ENCODE measurements around the gene APBA2.
"Not testable (repeated sequence)": the region's sequence is repeated elsewhere in the genome, so short reads cannot be mapped to it uniquely, and the experiment has no call there.

APBA2 gene

DNA sequence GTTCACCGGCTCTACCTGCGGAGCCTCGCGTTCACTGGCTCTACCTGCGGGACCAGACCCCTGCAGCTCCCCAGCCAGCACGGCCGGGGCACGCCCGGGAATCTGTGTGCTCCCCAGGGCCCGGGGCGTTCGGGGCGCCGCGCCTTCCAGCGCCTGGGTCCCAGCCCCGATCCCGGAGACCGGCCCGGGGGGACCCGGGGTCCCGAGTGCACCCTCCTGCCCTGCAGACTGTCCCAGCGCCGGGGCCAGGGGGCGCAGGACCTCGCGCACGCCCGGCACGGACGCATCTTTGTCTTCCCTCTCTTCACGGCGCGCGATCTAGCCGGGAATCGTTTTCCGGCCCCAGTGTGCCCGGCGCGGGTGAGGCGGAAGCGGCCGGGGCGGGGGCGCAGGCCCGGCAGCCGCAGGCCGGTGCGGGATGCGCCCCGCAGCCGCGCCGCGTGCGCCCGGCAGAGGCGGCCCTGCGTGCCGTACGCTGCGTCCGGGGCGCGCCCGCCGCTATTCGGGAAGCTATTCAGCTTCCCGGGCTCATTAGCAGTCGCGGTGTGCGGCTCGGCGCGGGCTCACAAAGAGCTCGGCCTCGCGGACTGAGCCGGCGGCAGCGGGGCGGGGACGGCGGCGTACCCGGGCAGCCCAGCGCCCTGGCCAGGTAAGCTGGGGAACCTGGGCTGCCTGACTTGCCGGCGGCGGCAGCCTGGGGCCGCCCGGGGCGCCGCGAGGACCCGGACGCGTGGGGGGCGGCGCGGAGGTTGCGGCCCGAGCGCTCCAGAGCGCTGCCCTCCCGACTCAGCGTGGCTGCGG, at the start of gene APBA2:
APBA2 (plus strand) TSS at position 345 of the 801 bp plus-strand sequence. CDS start 167,911 bp downstream, outside the sequence.
- DNase-seq (ENCODE audit: low read depth), result peak; percentile 55
- peak within 1 kb of the TSS; percentile 58 for H3K4me3 ChIP-seq (replicated peaks; ENCODE audit: low read depth, low read length)
- TF ChIP-seq, protein P1, sequence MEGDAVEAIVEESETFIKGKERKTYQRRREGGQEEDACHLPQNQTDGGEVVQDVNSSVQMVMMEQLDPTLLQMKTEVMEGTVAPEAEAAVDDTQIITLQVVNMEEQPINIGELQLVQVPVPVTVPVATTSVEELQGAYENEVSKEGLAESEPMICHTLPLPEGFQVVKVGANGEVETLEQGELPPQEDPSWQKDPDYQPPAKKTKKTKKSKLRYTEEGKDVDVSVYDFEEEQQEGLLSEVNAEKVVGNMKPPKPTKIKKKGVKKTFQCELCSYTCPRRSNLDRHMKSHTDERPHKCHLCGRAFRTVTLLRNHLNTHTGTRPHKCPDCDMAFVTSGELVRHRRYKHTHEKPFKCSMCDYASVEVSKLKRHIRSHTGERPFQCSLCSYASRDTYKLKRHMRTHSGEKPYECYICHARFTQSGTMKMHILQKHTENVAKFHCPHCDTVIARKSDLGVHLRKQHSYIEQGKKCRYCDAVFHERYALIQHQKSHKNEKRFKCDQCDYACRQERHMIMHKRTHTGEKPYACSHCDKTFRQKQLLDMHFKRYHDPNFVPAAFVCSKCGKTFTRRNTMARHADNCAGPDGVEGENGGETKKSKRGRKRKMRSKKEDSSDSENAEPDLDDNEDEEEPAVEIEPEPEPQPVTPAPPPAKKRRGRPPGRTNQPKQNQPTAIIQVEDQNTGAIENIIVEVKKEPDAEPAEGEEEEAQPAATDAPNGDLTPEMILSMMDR (IDR thresholded peaks at IDR 0.05; ENCODE audit: low read length, missing control alignments), result no peak

DNA sequence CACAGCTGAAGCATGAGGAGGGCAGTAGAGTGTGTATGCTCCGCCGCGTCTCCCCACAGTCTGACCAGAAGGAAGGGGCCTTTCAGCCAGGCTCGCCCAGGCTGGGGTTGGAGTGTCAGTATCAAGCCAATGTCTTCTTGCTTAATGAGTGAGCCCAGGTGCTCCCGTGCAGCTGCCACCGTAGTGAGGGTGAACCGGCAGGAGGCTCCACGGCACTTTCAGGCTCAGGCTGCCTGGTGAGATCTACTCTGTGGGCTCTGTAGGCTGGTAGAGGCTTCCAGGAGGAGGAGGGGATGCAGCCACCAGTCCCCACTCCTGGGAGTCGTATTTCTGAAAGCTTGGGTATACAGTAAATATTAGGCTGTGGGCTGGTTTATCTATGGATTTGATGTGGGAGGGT, 45.5 kb upstream of the APBA2 start:
- DNase-seq (ENCODE audit: low read depth), result not testable (repeated sequence)

DNA sequence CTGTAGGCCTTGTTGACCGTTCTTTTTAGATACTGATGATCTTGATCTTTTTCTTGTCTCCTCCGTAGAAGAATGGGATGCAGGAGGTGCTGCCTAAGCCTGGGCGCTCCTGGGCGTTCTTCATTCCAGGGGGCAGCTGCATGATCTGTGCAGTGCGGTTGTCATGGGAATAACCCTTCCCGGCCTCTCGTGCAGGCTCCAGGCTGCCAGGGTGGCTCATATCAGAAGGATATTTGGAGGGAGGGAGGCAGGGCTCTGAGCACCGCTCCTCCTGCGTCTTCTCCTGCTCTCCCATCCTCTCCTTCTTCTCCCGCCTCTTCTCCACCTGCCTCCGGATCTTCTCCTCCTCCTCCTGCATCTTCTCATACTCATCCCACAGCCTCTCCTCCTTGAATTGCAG, 43.6 kb upstream of the APBA2 start:
- not testable (repeated sequence) for DNase-seq (ENCODE audit: low read depth); H3K4me3 ChIP-seq (replicated peaks; ENCODE audit: low read depth, low read length)

More for the DNA sequence above, 45.5 kb upstream of the APBA2 start:
- H3K4me3 ChIP-seq (replicated peaks; ENCODE audit: low read depth, low read length), result not testable (repeated sequence)

DNA sequence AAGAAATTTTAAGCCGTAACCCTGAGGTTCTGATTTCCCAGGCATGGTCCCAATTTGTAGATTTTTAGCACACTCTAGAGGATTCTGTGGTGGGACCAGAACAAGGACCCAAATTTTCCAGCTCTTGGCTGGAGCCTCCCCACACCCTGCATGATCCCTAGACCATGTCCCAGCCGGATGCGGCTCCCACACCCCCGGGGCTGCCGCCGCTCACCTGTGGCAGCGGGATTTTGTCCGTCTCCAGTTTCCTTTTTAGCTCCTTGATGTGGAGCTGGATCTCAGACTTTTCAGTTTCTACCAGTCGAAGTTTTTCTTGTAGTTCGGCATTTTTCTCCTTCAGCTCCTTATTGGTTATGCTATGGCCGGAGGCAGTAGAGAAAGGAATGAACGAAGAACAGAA, 42.3 kb upstream of the APBA2 start:
- H3K4me3 ChIP-seq (replicated peaks; ENCODE audit: low read depth, low read length); DNase-seq (ENCODE audit: low read depth): not testable (repeated sequence)

DNA sequence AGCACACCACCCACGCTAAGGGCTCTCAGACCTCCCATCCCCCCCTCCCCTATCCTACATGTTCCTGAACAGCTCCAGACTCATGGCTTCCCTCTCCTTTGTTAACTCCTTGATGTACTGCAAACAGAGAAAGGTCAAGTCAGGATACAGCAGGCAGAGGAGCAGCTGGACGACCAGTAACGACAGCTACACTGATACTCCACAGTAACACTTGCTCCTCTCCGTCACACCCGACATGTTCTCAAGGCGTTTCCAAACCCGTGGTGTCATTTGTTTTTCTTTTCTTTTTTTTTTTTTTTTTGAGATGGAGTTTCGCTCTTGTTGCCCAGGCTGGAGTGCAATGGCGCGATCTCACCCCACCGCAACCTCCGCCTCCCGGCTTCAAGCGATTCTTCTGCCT, 41.6 kb upstream of the APBA2 start:
- DNase-seq (ENCODE audit: low read depth); H3K4me3 ChIP-seq (replicated peaks; ENCODE audit: low read depth, low read length): not testable (repeated sequence)

DNA sequence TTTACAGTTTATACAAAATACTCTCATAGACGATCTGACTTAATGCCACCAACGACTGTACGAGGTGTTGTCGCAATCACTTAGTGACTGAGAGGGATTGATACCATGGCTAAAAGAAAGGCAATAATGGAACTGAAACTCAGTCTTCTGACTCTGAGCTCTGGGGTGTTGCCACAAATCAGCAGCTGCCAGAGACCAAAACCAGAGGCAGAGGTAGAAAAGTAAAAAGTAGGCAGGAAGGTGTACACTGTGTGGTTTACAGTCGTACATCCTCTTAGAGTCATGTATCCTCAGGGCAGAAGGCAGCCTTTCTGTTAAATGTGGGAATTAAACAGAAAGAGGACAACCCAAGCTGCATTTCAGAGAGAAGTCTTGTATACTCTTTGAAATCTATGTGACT, 38.5 kb upstream of the APBA2 start:
- not testable (repeated sequence) for H3K4me3 ChIP-seq (replicated peaks; ENCODE audit: low read depth, low read length); DNase-seq (ENCODE audit: low read depth)

DNA sequence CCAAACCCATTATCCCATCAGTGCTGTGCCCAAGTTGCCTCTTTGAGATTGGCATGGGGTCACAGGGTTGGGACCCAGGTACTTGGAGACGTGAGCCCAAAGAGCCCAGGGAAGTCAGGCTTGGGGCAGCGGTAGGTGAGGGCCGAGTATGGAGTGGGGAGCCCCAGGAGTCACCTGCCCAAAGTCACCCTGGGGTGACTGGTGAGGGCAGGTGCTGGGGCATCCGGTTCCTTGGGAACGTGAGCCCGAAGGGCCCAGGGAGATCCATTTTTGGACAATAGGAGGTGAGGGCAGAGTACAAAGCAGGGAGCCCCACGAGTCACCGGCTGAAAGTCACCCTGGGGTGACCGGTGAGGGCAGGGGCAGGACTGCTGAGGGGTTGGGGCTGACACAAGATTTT, 37.8 kb upstream of the APBA2 start:
- not testable (repeated sequence) for H3K4me3 ChIP-seq (replicated peaks; ENCODE audit: low read depth, low read length); DNase-seq (ENCODE audit: low read depth)

DNA sequence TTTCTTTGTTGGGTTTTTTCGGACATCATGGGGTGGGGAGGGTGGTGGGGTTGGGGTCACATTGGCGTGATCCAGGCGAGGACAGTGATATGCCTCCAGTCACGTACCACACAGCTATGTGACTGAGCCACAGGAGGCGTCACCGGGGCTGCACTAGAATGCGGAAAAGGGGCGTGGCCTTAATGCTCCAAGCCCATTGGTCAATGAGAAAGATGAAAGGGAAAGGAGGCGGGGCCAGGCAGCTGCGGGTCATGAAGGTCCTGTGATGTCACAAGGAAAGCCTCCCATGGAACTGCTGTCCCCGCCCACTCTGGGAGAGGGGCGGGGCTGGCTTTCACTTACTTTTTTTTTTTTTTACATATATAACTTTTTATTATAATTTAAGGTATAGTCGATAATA, 37.3 kb upstream of the APBA2 start, which contains the start of gene GOLGA6L7:
GOLGA6L7 (minus strand) TSS at position 124 of the 400 bp plus-strand sequence; CDS start at position 29, 95 bp downstream.
- not testable (repeated sequence) for DNase-seq (ENCODE audit: low read depth); H3K4me3 ChIP-seq (replicated peaks; ENCODE audit: low read depth, low read length)

DNA sequence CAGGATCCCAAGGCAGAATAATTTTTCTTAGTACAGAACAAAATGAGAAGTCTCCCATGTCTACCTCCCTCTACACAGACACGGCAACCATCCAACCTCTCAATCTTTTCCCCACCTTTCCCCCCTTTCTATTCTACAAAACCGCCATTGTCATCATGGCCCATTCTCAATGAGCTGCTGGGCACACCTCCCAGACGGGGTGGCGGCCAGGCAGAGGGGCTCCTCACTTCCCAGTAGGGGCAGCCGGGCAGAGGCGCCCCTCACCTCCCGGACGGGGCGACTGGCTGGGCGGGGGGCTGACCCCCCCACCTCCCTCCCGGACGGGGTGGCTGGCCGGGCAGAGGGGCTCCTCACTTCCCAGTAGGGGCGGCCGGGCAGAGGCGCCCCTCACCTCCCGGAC, 36.5 kb upstream of the APBA2 start:
- not testable (repeated sequence) for H3K4me3 ChIP-seq (replicated peaks; ENCODE audit: low read depth, low read length); DNase-seq (ENCODE audit: low read depth)

DNA sequence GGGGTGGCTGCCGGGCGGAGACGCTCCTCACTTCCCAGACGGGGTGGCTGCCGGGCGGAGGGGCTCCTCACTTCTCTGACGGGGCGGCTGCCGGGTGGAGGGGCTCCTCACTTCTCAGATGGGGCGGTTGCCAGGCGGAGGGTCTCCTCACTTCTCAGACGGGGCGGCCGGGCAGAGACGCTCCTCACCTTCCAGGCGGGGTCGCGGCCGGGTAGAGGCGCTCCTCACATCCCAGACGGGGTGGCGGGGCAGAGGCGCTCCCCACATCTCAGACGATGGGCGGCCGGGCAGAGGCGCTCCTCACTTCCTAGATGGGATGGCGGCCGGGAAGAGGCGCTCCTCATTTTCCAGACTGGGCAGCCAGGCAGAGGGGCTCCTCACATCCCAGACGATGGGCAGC, 36.0 kb upstream of the APBA2 start:
- DNase-seq (ENCODE audit: low read depth); H3K4me3 ChIP-seq (replicated peaks; ENCODE audit: low read depth, low read length): not testable (repeated sequence)

DNA sequence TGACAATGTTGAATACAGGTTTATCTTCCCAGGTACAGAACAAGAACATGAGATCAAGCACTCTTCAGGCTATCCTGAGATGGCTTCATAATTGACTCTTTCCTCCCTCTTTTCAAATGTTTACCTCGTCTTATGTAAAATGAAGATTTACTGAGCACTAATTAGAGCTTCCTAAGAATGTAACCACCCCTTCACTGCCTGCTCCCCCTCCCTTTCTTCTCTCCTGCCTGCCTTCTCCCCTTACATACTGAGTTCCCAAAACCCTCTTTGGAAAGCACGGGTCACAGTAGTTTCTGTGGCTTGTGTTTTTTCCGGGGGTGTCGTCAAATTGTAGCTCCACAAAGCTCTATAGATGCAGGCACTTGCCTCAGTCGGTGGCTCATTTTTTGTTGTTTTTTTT, 32.1 kb upstream of the APBA2 start:
- not testable (repeated sequence) for DNase-seq (ENCODE audit: low read depth); H3K4me3 ChIP-seq (replicated peaks; ENCODE audit: low read depth, low read length)

DNA sequence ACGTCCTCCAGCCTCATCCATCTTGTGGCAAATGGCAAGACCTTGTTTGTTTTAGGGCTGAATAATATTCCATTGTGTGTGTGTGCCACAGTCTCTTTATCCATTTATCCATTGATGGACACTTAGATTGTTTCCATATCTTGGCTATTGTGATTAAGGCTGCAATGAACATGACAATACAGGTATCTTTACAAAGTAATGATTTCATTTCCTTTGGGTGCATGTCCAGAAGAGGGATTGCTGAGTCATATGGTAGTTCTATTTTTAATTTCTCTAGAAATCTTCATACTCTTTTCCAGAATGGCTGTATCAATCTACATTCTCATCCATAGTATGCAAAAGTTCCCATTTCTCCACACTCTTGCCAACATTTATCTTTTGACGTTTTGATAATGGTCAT, 31.2 kb upstream of the APBA2 start:
- DNase-seq (ENCODE audit: low read depth); H3K4me3 ChIP-seq (replicated peaks; ENCODE audit: low read depth, low read length): not testable (repeated sequence)

DNA sequence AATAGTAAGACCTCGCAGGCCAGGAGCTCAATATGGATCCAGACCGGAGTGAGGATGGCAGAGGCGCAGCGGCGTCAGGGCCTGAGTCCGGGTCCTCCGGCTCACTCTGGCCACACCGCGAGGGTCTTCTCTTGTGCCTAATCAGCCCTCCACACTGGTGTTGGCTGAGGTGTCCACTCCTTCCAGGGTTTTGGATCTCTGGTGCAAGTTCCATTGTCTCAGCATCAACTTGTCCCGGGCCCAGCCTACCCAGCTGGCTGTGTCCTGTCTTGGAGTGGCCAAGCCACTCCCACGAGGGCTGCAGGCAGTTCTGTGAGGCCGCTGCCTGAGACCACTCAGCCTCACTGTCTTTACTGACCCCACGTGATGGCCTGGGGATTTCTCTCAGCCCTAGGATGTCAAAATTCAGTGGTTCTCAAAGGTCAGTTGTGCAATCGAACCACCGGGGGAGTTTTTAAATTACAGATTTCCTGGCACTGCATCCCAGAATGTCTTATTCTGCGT, 24.7 kb upstream of the APBA2 start:
- no peak overlapping the region for H3K4me3 ChIP-seq (replicated peaks; ENCODE audit: low read depth, low read length)
- peak; percentile 92 for DNase-seq (ENCODE audit: low read depth)
- TF ChIP-seq, protein P1 (IDR thresholded peaks at IDR 0.05; ENCODE audit: low read length, missing control alignments), result no peak

DNA sequence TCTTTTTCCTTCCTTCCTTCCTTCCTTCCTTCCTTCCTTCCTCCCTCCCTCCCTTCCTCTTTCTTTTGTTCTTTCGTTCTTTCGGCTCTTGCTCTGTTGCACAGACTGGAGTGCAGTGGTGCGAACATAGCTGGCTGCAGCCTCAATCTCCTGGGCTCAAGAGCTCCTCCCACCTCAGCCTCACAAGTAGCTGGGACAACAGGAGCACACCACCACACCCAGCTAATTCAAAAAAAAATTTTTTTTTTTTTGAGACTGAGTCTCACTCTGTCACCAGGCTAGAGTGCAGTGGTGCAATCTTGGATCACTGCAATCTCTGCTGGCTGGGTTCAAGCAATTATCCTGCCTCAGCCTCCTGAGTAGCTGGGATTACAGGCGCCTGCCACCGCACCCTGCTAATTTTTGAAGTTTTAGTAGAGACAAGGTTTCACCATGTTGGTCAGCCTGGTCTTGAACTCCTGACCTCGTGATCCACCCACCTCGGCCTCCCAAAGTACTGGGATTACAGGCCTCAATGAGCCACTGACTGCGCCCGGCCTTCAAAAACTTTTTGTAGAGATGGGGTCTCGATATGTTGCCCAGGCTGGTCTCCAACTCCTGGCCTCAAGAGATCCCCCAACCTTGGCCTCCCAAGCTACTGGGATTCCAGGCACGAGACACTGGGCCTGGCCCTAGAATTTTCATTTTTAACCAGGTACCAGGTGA, 24.0 kb upstream of the APBA2 start:
- not testable (repeated sequence) for DNase-seq (ENCODE audit: low read depth); H3K4me3 ChIP-seq (replicated peaks; ENCODE audit: low read depth, low read length)
